HG03139 (cell line): Measurements from ENCODE around the gene SERPINE2.
A peak's percentile ranks its signal among the peaks of the same experiment; 100 is the strongest.

Experiments
- ATAC-seq: cut with Tn5 transposase; IDR thresholded peaks from one replicate; pipeline ENCODE4 v1.9.1; 2021; ENCODE audit not compliant: unreplicated experiment

Gene SERPINE2, protein sequence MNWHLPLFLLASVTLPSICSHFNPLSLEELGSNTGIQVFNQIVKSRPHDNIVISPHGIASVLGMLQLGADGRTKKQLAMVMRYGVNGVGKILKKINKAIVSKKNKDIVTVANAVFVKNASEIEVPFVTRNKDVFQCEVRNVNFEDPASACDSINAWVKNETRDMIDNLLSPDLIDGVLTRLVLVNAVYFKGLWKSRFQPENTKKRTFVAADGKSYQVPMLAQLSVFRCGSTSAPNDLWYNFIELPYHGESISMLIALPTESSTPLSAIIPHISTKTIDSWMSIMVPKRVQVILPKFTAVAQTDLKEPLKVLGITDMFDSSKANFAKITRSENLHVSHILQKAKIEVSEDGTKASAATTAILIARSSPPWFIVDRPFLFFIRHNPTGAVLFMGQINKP

DNA sequence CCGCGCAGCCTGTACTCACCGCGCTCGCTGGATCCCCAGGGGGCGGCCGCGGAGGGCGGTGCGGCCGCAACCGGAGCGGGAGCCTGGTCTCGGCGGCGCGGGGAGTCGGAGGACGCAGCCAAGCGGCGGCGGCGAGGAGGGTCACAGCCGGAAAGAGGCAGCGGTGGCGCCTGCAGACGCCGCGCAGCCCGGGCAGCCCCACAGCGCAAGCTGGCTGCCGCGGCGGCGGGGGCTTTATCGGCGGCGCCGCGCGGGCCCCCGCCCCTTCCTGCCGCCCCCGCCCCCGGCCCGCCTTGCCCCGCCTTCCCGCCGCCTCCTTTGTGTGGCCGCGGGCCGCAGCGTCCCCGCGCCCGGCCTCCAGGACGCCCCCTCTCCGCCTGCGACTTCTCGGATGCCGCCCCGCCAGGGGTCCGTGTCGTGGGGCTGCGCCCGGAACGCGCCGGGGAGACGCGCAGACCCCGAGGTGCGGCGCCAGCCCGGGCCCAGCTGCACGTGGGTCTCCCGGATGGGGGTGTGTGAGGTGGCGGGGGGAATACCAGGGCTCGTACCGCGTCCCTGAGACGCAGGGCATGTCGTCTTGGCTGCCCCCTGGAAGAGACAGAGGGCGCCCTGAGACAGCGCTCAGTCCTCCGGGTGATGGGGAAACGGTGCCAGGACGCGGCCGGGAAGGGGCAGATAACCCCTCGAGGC, at the start of gene SERPINE2:
Gene SERPINE2 (minus strand): TSS at position 207 of the 690 bp plus-strand sequence. CDS start 37,386 bp downstream, outside the sequence.
- peak; percentile 56 for ATAC-seq

DNA sequence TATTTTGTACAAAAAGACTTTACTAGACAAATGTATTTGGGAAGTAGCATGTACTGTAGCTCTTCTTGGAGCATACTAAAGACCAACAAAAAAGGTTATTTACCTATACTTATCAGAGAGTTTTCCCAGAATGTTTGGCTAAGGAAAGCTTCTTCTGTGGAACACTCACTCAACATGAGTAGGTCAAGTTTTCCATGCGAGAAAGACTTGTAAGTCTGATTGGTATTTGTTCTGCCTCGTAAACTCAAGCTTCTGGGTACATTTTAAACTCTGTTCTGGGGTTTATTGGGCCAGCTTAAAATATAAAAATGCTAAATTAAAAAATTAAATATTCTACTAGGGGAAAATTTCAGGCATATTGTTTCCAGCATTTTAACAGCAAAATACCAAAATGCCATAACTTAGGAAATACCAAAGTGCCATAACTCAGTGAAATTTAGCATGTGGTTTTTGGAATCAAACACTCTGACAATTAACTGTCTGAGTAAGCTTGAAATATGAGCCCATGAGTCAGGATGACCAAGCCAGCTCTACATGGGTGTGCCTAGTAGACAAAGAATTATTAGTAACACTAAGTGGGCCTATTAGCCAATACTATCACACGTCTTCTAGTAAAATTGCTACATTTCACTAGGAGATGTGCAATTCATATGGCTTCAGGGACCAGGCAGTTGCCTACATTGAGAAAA, 47.3 kb upstream of the SERPINE2 start:
- no peak for ATAC-seq

DNA sequence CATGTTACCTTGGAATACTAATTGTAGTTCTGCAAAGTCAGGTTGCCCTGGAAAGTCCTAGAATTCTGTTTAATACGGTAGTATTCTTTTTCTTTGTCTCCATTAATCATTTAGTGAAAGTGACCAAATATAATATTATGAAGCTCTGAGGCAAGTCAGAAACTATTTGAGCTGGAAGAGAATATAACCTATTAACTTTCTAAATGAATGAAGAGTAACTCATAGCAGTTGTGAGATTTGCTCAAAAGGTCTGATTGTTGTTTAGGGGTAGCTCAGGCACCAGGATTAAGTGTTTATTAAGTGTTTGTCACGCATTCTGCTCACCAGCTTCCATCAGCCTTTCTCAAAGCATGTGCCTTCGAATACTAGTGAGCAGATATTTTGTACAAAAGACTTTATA, 46.7 kb upstream of the SERPINE2 start:
- ATAC-seq: no peak

DNA sequence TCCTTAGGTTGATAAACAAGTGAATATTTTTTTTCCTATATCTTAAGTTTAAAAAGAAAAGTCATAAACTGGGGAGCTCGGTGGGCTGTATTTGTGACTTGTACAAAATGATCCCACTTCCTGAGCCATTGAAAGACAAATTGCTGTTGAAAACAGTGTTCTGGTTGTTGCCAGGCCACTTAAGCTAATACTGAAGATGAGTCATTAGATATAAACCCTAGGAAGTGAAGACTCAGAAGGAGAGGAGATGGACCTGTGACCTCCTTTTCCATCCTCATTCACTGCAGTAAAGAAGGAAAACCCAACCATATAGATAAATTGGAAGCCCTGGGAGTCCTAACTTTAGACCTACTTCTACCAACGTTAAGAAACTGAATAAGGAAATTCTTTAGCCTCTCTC, 46.2 kb upstream of the SERPINE2 start:
- no peak for ATAC-seq

DNA sequence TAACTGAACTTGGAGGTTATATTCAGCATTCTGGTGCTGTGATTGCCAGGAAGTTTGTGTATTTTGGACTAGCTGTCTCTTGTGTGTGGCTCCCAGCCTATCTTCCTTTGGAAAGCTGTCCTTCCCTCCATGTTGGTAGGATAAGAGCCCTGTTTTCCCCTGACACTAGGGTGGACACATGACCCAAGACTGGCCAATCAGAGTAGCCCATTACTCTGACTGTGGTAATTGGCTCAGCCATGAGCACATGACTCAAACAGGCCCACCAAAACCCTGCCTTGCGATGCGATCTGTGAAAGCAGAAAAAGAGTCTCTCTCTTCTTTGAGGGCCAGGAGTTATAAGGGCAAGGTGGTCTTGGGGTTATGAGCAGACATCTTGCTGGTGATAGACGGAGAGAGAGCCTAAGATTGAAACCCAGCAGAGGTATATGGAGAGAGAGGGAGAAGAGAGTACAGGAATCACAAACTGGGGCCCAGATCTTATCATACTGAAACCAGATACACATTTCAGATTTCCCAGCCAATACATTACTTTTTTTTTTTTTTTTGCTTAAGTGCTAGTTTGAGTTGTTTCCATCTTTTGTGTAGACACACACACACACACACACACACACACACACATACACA, 45.3 kb upstream of the SERPINE2 start:
- ATAC-seq: no peak

DNA sequence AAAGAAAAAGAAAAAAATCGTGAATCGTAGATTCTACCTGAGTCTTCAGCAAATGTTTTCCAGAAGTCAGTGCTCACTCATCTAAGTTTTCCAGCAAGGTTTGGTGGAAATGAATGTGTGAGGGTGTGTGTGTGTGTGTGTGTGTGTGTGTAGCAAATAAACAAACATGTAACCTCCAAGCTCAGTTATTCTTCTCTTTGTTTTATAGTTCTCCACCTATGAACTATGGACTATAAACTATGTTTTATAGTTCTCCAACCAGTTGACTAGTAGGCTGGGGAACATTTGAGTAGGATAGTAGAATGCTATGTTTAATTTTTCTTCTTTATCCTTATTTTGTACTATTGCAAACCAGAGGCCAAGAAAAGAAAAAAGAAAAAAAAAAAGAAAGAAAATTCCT, 44.6 kb upstream of the SERPINE2 start:
- ATAC-seq: no peak

DNA sequence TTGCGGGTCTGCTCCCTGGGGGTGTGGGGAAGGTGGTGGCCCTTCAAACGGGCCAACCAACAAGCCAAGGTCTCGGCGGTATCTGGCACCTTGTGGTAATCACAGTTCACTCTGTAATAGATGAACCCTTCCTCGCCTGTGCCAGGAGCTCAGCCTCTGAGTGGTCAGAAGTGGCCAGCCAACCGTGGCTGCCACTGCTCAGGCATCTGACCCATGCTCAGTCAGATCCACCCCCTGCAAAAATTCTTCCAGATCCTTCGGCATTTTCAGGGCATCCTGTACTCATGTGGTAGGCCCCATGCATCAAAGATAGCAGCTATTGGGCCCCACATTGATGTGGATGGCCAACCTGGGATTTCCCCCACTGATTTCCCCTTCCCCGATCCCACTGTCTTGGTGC, 39.6 kb upstream of the SERPINE2 start:
- no peak for ATAC-seq

DNA sequence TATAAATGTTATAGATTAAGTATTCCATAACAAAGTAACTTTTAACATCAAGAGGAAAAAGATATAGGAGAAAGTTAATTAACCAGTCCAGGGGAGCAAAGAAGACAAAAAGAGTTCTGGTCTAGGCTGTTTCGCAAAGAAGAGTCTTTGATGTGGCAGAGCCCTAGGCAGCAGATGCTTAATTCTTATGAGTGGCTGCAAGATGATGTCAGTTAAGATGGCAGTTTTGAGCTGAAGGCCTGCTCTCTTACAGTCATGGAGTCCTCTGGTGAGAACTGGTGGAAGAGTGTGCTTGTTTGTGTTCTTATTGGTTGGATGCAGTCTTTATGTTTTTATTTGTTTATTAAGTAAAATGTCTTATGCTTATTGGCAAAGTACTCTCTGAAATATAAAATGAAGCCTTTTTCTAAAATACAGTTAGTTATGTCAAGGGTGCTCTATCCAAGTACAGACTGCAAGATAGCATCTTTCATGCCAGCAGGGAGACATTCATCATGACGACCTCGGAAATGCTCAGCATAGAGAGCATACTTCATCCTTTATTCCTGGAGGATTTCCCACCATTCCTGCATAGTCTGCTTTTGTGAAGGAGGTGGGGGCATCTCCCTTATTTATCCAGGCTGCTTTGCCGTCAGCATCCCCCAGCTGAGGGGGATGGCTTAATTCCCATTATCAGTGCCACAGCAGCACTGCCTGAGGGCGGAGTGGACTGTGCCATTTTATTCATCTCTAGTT, 38.9 kb upstream of the SERPINE2 start:
- ATAC-seq: no peak

DNA sequence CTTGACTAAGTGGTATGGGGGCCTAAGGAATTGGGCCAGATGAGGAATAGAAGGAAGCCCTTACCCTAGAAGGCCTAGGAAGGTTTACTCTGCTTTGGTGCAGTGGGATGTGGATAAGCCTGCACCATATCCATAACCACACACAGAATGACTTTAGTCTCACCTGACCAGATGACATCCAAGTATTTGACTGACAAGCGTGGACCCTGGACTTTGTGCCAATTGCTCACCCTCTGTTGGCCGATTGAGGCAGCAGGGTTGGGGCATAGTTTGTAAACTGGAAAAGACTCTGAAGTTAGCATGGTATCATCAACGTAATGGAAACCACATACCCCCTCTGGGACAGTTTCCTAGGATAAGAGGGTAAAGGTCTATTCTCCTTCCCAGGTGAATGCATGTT, 36.5 kb upstream of the SERPINE2 start:
- no peak for ATAC-seq

DNA sequence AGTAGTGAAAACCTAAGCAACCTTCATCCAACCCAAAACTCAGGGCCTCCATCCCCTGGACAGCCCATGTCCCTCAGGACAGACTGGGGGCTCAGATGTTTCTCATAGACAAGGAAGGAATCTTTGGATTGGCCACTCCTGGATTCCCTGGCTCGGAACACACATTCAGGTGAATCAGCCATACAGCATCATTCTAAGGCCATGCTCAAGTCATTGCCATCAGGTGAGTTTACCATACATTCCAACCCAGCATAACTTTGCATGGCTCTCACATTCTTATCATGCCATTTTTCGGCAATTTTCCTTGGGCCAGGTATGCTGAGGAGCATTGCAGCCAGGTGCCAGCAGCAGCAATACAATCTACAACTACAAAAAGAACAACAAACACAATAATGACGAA, 34.6 kb upstream of the SERPINE2 start:
- no peak for ATAC-seq

DNA sequence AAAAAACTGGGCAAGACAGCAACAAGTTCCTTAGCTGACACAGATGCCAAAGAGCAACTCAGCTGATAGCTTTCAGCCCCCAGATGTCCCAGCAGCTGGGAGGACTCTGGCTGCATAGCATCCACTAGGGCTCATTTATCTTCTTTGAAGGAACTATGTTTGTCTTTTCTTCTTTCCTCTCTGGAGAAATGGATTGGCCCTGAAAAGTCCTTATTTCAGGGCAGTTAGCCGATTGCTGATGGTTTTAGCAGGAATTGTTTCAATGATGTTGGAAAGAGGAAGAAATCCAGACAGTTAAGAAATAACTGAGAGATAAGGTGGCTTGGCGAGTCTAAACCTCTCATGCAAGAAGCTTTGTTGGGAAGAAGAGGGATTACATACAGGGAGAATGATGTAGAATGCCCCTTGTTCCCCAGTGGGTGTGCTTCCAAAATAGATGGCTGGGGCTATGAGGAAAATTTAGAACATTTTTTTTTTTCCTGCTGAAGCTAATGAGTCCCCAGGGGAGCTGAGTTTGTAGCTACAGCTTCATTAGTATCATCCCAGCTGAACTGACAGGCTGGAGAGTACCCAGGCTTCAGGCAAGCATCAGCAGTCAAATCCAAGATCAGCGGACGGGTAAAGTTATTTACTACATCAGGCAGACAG, 33.6 kb upstream of the SERPINE2 start:
- ATAC-seq: no peak

DNA sequence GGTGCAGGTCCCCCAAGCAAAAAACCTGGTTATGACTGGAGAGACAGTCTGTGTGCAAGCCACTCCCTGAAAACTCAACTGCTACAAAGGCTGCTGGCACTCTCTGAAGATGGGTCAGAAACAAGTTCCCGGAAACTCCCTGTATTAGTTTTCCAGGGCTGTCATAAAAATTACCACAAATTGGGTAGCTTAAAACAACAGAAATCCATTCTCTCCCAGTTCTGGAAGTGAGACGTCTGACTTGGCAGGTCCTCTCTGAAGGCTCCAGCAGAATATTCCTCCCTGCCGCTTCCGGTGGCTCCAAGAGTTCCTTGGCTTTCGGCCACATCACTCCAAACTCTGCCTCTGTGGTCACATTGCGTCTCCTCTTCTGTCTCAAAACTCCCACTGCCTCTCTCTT, 30.1 kb upstream of the SERPINE2 start:
- ATAC-seq: no peak

DNA sequence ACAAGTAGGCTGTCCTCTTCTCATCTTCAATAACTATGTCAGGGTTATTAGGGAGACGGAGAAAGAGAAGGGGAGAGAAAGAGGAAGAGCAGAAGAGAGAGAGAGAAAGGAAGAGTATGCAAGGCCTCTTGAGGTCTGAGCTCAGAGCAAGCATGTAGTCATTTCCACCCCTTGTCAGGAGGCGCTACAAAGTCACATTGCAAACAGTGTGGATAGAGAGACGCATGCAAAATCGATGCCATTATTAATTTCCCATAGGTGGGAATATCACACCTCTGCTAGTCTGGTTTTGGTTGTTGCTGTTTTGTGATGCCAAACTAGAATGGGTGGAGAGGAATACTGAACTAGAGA, 24.2 kb upstream of the SERPINE2 start:
- ATAC-seq: peak; percentile 47

DNA sequence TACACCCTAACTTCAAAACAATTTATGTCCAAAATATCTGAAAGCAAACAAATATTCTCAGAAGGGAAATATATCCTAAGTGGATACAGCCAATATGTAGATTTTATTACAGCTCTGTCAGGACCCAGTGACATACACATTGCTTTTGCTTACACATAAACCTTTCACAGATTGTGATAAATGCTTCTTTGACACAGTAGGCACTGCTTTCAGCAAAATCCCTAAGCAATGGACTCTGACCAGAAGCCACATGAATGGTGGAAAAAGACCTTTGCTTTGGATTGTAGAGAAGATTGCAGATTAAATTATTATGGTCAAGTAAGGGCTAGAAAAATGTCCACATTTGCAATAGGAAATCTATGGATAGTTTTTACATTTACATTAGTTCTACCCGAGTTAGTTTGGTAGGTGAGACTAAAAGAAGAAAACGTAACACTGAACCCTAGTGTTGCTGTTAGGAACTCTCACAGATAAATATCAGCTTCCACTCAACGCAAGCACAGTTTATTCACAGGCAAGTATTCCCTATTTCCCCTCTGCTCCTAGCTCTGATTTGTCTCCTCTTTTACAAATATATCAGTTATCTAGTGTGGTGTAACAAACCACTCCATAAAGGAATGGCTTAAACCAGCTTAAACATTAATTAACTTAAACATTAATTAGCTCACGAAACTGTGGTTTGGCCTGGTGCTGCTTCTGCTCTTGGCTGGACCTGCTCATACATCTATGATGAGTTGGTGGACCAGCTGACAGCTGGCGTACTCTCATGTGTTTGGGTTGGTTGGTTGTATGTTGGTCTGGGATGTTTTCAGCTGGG, 23.6 kb upstream of the SERPINE2 start:
- ATAC-seq: peak; percentile 84

DNA sequence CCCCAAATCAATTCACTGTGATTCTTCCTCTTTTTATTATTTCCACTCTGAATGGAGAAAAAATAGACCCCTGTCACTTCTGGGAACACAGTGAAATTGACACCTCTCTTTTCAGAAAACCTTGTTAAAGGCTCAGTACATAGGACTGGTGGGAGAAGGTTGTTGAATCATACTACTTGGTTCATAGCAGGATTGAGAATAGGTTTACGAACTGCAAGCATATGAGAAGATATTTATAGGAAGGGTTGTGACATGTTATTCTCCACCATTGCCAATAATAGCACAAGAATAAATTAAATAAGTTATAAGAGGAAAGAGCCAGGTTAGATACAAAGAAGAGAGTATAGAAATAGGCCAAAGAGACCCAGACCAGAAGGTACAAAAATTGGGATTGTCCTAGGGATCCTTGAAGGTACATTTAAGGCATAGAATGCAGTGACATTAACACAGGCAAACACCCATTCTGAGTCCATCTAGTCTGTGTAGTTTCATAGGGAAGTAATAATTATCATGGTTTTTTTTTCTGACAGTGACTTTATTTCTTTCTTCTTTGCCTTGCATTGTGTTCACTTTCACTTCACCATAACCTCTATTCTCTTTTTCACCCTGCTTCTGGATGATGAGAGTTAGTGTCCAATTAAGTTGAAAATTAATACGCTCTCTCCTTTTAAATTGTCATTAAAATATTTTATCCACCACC, 21.8 kb upstream of the SERPINE2 start:
- ATAC-seq: no peak

DNA sequence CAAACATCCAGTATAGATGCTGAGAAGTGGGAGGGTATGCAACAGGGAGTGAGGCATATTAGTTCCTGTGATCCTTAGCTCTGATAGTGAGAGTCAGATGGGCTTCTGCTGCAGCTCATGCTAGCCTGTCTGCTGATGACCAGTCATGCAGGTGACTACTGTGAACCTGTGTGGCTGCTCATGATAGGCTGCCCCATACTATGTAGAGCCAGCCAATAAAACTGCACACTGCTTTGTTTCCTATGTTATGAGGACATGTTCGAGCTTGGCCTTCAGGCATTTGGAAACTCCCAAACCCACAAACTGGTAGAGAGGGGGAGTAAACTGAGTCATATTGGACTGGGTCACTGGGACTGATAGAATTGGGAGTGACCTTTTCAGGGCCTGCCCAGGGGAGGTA, 20.1 kb upstream of the SERPINE2 start:
- ATAC-seq: no peak

DNA sequence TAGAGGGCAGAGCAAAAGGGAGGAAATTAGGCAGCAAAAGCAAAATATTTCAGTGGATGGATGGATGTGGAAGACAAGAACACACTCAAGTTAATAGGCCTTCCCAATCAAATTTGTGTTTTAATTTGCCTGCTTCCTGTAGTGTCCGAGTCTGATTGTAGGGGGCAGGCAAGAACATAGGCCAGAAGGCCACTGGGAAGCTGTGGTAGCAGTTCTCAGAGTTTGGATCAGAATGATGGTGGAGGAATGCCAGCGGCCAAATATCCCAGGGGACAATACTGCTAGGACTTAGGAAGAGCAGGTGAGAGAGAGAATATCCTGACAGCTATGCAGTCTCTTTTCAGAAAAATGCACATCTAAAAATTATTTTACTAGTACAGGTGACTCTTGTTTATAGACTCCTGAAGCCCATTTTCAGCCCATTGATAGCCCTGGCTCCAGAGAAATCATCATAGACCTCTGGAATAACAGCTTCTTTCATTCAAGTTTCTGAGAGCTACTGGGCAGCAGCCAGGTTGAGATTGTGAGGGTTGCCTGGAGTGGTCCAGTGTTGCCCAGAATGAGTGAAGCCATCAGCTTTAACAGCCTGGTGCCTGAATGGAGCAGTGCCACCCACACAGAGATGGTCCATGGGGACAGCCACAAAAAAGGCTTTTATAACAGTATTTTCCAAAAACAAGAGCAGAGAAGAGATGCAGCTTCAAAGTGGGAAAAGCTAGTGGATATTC, 19.1 kb upstream of the SERPINE2 start:
- ATAC-seq: no peak

DNA sequence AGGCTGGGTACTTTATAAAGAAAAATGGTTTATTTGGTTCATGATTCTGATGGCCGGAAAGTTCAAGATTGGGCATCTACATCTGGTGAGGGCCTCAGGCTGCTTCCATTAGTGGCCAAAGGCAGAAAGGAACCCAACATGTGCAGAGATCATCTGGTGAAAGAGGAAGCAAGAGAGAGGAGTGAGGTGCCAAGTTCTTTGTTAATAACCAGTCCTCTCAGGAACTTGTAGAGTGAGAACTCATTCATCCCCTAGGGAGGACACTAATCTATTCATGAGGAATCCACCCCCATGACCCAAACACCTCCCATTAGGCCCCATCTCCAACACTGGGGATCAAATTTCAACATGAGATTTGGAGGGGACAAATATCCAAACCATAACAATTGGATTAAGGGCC, 17.8 kb upstream of the SERPINE2 start:
- ATAC-seq: peak; percentile 51
